H9 (cell line): ENCODE measurements around the gene KCNK5. TPM values are rescaled to one million over a fixed set of nuclear protein-coding genes. Genes with fewer than 3 reads are reported as not detected.

Experiments used
- DNase-seq: peaks from one replicate; pipeline ENCODE4 v3.0.0-alpha.2; 2017
- H2AFZ ChIP-seq: one replicate; pipeline ENCODE4 v1.6.1; 2013; ENCODE audit warnings: mild to moderate bottlenecking, low read length, control low read depth, moderate library complexity
- H2AK5ac ChIP-seq: 2 replicates; pipeline ENCODE4 v1.6.1; 2013; ENCODE audit warnings: low read length, control low read depth, mixed read lengths; ENCODE audit not compliant: insufficient read length
- H2BK120ac ChIP-seq: one replicate; pipeline ENCODE4 v1.6.1; 2013; ENCODE audit warnings: low read depth, mild to moderate bottlenecking, low read length, control low read depth, inconsistent platforms; ENCODE audit not compliant: poor library complexity, severe bottlenecking
- H2BK12ac ChIP-seq: 2 replicates; pipeline ENCODE4 v1.6.1; 2013; ENCODE audit warnings: low read length, control low read depth, mixed read lengths, low read depth; ENCODE audit not compliant: insufficient read length
- H2BK15ac ChIP-seq: 2 replicates; pipeline ENCODE4 v1.6.1; 2013; ENCODE audit warnings: low read depth, low read length, control low read depth
- H2BK20ac ChIP-seq: one replicate; pipeline ENCODE4 v1.6.1; 2013; ENCODE audit warnings: low read depth, mild to moderate bottlenecking, low read length, control low read depth, inconsistent platforms; ENCODE audit not compliant: poor library complexity, severe bottlenecking
- H2BK5ac ChIP-seq: 2 replicates; pipeline ENCODE4 v1.6.1; 2013; ENCODE audit warnings: low read length, control low read depth, mixed read lengths; ENCODE audit not compliant: insufficient read length
- H3K14ac ChIP-seq: 2 replicates; pipeline ENCODE4 v1.6.1; 2013; ENCODE audit warnings: low read length, control low read depth; ENCODE audit not compliant: insufficient read depth
- H3K18ac ChIP-seq: 2 replicates; pipeline ENCODE4 v1.6.1; 2013; ENCODE audit warnings: low read depth, mild to moderate bottlenecking, mixed read lengths, low read length, control low read depth; ENCODE audit not compliant: insufficient read length
- H3K23ac ChIP-seq: 2 replicates; pipeline ENCODE4 v1.6.1; 2013; ENCODE audit warnings: low read length, control low read depth, mixed read lengths, low read depth; ENCODE audit not compliant: insufficient read length
- H3K23me2 ChIP-seq: 2 replicates; pipeline ENCODE4 v1.6.1; 2013; ENCODE audit warnings: low read depth, mild to moderate bottlenecking, mixed read lengths, low read length, control low read depth; ENCODE audit not compliant: insufficient read length, poor library complexity, severe bottlenecking
- H3K27ac ChIP-seq: 2 replicates; pipeline ENCODE4 v1.5.1; 2013; ENCODE audit warnings: low read length, control low read depth, mixed read lengths, low read depth; ENCODE audit not compliant: insufficient read length
- H3K27me3 ChIP-seq: 2 replicates; pipeline ENCODE4 v1.6.1; 2013; ENCODE audit warnings: low read length, control low read depth, inconsistent platforms; ENCODE audit not compliant: insufficient read depth
- H3K4ac ChIP-seq: 2 replicates; pipeline ENCODE4 v1.6.1; 2013; ENCODE audit warnings: low read depth, mild to moderate bottlenecking, control low read depth, inconsistent platforms, low read length, moderate library complexity
- H3K4me1 ChIP-seq: 2 replicates; pipeline ENCODE4 v1.6.1; 2013; ENCODE audit warnings: low read length, control low read depth, inconsistent platforms; ENCODE audit not compliant: insufficient read depth
- H3K4me2 ChIP-seq: 2 replicates; pipeline ENCODE4 v1.6.1; 2013; ENCODE audit warnings: low read length, control low read depth, mixed read lengths; ENCODE audit not compliant: insufficient read length, insufficient read depth
- H3K56ac ChIP-seq: 2 replicates; pipeline ENCODE4 v1.6.1; 2013; ENCODE audit warnings: low read depth, mild to moderate bottlenecking, mixed read lengths, low read length, control low read depth; ENCODE audit not compliant: insufficient read length
- H3K79me1 ChIP-seq: 2 replicates; pipeline ENCODE4 v1.6.1; 2013; ENCODE audit warnings: low read depth, mild to moderate bottlenecking, moderate library complexity, low read length, control low read depth, inconsistent platforms; ENCODE audit not compliant: insufficient read depth, poor library complexity, severe bottlenecking
- H3K79me2 ChIP-seq: 2 replicates; pipeline ENCODE4 v1.6.1; 2013; ENCODE audit warnings: low read length, control low read depth, inconsistent platforms; ENCODE audit not compliant: insufficient read depth
- H3K9ac ChIP-seq: 2 replicates; pipeline ENCODE4 v1.6.1; 2013; ENCODE audit warnings: low read length, control low read depth, mixed read lengths; ENCODE audit not compliant: insufficient read length; ENCODE audit errors: extremely low read depth
- H3K9me3 ChIP-seq: one replicate; pipeline ENCODE4 v1.6.1; 2013; ENCODE audit warnings: low read depth, low read length, inconsistent platforms; ENCODE audit not compliant: control insufficient read depth
- H3T11ph ChIP-seq: one replicate; pipeline ENCODE4 v1.6.1; 2013; ENCODE audit warnings: mild to moderate bottlenecking, low read length, control low read depth, inconsistent platforms
- H4K20me1 ChIP-seq: one replicate; pipeline ENCODE4 v1.6.1; 2013; ENCODE audit not compliant: control insufficient read depth, insufficient read length, insufficient read depth
- H4K5ac ChIP-seq: 2 replicates; pipeline ENCODE4 v1.6.1; 2013; ENCODE audit warnings: low read depth, mild to moderate bottlenecking, mixed read lengths, low read length, control low read depth; ENCODE audit not compliant: insufficient read length
- H4K8ac ChIP-seq: replicated peaks from 2 replicates; pipeline ENCODE4 v1.6.1; 2013; ENCODE audit warnings: low read length, control low read depth, mixed read lengths, low read depth; ENCODE audit not compliant: insufficient read length
- H4K91ac ChIP-seq: 2 replicates; pipeline ENCODE4 v1.6.1; 2013; ENCODE audit warnings: low read depth, mild to moderate bottlenecking, moderate library complexity, mixed read lengths, low read length, control low read depth; ENCODE audit not compliant: insufficient read length
- H3K27ac Mint-ChIP-seq, 3 experiments: 2 replicates in 2 of 3; 3 replicates in 1 of 3; pipeline ENCODE4 v1.8.0; 2020 to 2021; ENCODE audit warnings: mixed read lengths in 3 of 3, mild to moderate bottlenecking in 1 of 3, moderate library complexity in 1 of 3
- H3K27me3 Mint-ChIP-seq: 2 replicates; pipeline ENCODE4 v1.8.0; 2021; ENCODE audit warnings: low read depth, mild to moderate bottlenecking, moderate library complexity, mixed read lengths
- H3K36me3 Mint-ChIP-seq, 3 experiments: 2 replicates in 2 of 3; 3 replicates in 1 of 3; pipeline ENCODE4 v1.8.0; 2020 to 2021; ENCODE audit warnings: low read depth in 3 of 3, mixed read lengths in 3 of 3; ENCODE audit not compliant: insufficient read depth in 1 of 3
- H3K4me1 Mint-ChIP-seq, 2 experiments: 2 replicates each; pipeline ENCODE4 v1.8.0; 2020; ENCODE audit warnings: mixed read lengths in 2 of 2
- H3K4me3 Mint-ChIP-seq, 2 experiments: 2 replicates in 1 of 2; 3 replicates in 1 of 2; pipeline ENCODE4 v1.8.0; 2020 to 2021; ENCODE audit warnings: mild to moderate bottlenecking in 2 of 2, mixed read lengths in 2 of 2, moderate library complexity in 1 of 2
- H3K9me3 Mint-ChIP-seq, 2 experiments: 2 replicates in 1 of 2; 3 replicates in 1 of 2; pipeline ENCODE4 v1.8.0; 2020; ENCODE audit warnings: mild to moderate bottlenecking in 2 of 2, mixed read lengths in 2 of 2, moderate library complexity in 1 of 2
- WGBS: extraction: QIAGEN DNeasy Blood & Tissue Kit; methylation state at CpG from one replicate; pipeline ENCODE4 v1.1.7; 2013; ENCODE audit warnings: missing lambda C conversion rate, low lambda C conversion rate, mixed read lengths; ENCODE audit not compliant: insufficient read length; ENCODE audit errors: extremely low coverage; 5-methylcytosine and 5-hydroxymethylcytosine counted together
- total RNA-seq: library from RNA; stranded (reverse); gene quantifications from 2 replicates; pipeline ENCODE4 v1.2.1, GENCODE V29; 2021
- TF ChIP-seq, protein P1 (sequence below): fragments of 200-600 bp; sonication (generic); conservative IDR thresholded peaks from 3 replicates; pipeline ENCODE4 v1.8.0; 2021; ENCODE audit warnings: antibody characterized with exemption, mild to moderate bottlenecking

KCNK5 gene
- total RNA-seq, 1 experiment from 2014 or later = 30.0 TPM

DNA sequence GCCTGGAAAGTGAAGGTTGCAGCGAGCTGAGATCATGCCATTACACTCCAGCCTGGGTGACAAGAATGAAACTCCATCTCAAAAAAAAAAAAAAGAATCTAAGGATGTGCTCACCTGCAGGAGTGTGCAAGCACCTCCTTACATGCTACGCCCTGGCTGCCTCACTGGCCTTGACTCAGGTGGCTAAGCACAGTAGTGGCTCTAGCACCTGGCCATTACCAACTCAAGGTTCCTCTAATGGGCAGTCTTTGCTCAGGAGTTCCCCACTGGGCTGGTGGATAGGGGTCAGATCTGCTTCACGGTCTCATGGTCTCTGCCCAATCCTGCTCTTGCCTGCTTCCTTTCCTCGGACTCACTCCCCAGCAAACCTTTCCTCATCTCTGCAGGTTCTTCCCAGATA is 45.2 kb upstream of the KCNK5 start:
- no peak overlapping the region for H3K4me2 ChIP-seq
- Mint-ChIP-seq H3K36me3 (no peaks in the 10 kb centered on the region; a peak in 2 of 7 replicates), H3K27me3 (no peaks in the 10 kb centered on the region; the same call in 1 of the 2 replicates), H3K4me3 (no peak overlapping the region), H3K4me1 (peaks cover 42% of the 10 kb centered on the region in 2 experiments), H3K27ac (no peak overlapping the region), H3K9me3 (no peaks in the 10 kb centered on the region; a peak in 1 of 5 replicates)
- TF ChIP-seq, protein P1, sequence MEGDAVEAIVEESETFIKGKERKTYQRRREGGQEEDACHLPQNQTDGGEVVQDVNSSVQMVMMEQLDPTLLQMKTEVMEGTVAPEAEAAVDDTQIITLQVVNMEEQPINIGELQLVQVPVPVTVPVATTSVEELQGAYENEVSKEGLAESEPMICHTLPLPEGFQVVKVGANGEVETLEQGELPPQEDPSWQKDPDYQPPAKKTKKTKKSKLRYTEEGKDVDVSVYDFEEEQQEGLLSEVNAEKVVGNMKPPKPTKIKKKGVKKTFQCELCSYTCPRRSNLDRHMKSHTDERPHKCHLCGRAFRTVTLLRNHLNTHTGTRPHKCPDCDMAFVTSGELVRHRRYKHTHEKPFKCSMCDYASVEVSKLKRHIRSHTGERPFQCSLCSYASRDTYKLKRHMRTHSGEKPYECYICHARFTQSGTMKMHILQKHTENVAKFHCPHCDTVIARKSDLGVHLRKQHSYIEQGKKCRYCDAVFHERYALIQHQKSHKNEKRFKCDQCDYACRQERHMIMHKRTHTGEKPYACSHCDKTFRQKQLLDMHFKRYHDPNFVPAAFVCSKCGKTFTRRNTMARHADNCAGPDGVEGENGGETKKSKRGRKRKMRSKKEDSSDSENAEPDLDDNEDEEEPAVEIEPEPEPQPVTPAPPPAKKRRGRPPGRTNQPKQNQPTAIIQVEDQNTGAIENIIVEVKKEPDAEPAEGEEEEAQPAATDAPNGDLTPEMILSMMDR = no peak
- no peak overlapping the region for H4K91ac ChIP-seq
- DNase-seq = no peak
- no peak overlapping the region for H2BK15ac ChIP-seq
- H4K8ac ChIP-seq = no peak overlapping the region
- H3K9ac ChIP-seq = no peak overlapping the region
- H3K9me3 ChIP-seq = no peaks in the 10 kb centered on the region
- no peak overlapping the region for H3K4ac ChIP-seq
- no peak overlapping the region for H2BK120ac ChIP-seq
- H4K5ac ChIP-seq = no peak overlapping the region
- no peak overlapping the region for H2AFZ ChIP-seq
- H2BK5ac ChIP-seq = no peak overlapping the region
- H3K14ac ChIP-seq = no peak overlapping the region
- peaks cover 13% of the 10 kb centered on the region for H3K4me1 ChIP-seq
- no peak overlapping the region for H3K56ac ChIP-seq
- no peaks in the 10 kb centered on the region for H4K20me1 ChIP-seq
- H3T11ph ChIP-seq = no peak overlapping the region
- H3K23me2 ChIP-seq = no peaks in the 10 kb centered on the region
- H3K79me2 ChIP-seq = no peaks in the 10 kb centered on the region
- H3K79me1 ChIP-seq = no peaks in the 10 kb centered on the region
- WGBS = no CpG with 5 or more reads among the region's 4 CpGs
- no peak overlapping the region for H2AK5ac ChIP-seq
- H3K18ac ChIP-seq = no peak overlapping the region
- no peak overlapping the region for H3K27ac ChIP-seq
- no peak overlapping the region for H3K23ac ChIP-seq
- no peak overlapping the region for H2BK12ac ChIP-seq
- no peaks in the 10 kb centered on the region for H3K27me3 ChIP-seq
- H2BK20ac ChIP-seq = no peak overlapping the region
